Measurements from ENCODE around the gene KRT82. TPM values are rescaled to one million over a fixed set of nuclear protein-coding genes. Genes with fewer than 3 reads are reported as not detected.

KRT82 gene
- total and polyA plus RNA-seq, 4 donors, result not detected

GRCh38 chr12:52398176-52398575 is 8.0 kb downstream of the KRT82 start:
- no peaks in the 10 kb centered on the region for H3K27me3 ChIP-seq (ENCODE audit: control insufficient read depth in 4 of 4, insufficient read depth in 4 of 4, low read length in 3 of 4)
- H3K4me1 ChIP-seq (ENCODE audit: control insufficient read depth in 4 of 4, insufficient read depth in 4 of 4, low read length in 3 of 4), result no peaks in the 10 kb centered on the region
- no peak for TF ChIP-seq JUND (IDR thresholded peaks at IDR 0.05)
- TF ChIP-seq HNF4A (conservative IDR thresholded peaks at IDR 0.05), result no peak
- TF ChIP-seq NR2F2 (IDR thresholded peaks at IDR 0.05), result no peak
- TF ChIP-seq ZBTB33 (IDR thresholded peaks at IDR 0.05), result no peak
- TF ChIP-seq RXRA (IDR thresholded peaks at IDR 0.05), result no peak
- TF ChIP-seq SP1 (IDR thresholded peaks at IDR 0.05), result no peak
- TF ChIP-seq HNF4G (IDR thresholded peaks at IDR 0.05), result no peak
- TF ChIP-seq GABPA (IDR thresholded peaks at IDR 0.05 in 1 of 2, conservative IDR thresholded peaks at IDR 0.05 in 1 of 2), result no peak
- no peak for TF ChIP-seq TAF1 (conservative IDR thresholded peaks at IDR 0.05)
- no peak for TF ChIP-seq YY1 (IDR thresholded peaks at IDR 0.05)
- no peak for TF ChIP-seq REST (IDR thresholded peaks at IDR 0.05)
- TF ChIP-seq CTCF (IDR thresholded peaks at IDR 0.05; ENCODE audit: low read depth, low read length, missing input control), result no peak
- no peak for TF ChIP-seq ATF3 (IDR thresholded peaks at IDR 0.05)
- no peak for TF ChIP-seq EGR1 (IDR thresholded peaks at IDR 0.05; ENCODE audit: low read depth in 2 of 2)
- no peak overlapping the region for H3K9ac ChIP-seq (ENCODE audit: low read depth in 1 of 2, low read length in 2 of 2)
- DNase-seq (ENCODE audit: low spot score), result no peak
- no peak overlapping the region for H3K4me3 ChIP-seq (ENCODE audit: low read depth in 1 of 3, low read length in 3 of 3)
- 96% methylated on average over 1 of the region's 1 CpG for WGBS
- H3K9me3 ChIP-seq (ENCODE audit: control insufficient read depth in 4 of 4, low read length in 3 of 4), result no peaks in the 10 kb centered on the region
- no peak overlapping the region for H3K27ac ChIP-seq (ENCODE audit: low read depth in 1 of 2, low read length in 2 of 2)
- H3K36me3 ChIP-seq (ENCODE audit: control insufficient read depth in 4 of 4, insufficient read depth in 3 of 4, low read depth in 1 of 4, low read length in 3 of 4), result no peaks in the 10 kb centered on the region

GRCh38 chr12:52396656-52397055 is 9.5 kb downstream of the KRT82 start:
- no peaks in the 10 kb centered on the region for H3K4me1 ChIP-seq (ENCODE audit: control insufficient read depth in 4 of 4, insufficient read depth in 4 of 4, low read length in 3 of 4)
- 84% methylated on average over 8 of the region's 8 CpGs for WGBS
- no peaks in the 10 kb centered on the region for H3K27me3 ChIP-seq (ENCODE audit: control insufficient read depth in 4 of 4, insufficient read depth in 4 of 4, low read length in 3 of 4)
- DNase-seq (ENCODE audit: low spot score), result no peak
- TF ChIP-seq FOXA1 (IDR thresholded peaks at IDR 0.05), result no peak
- TF ChIP-seq MAX (IDR thresholded peaks at IDR 0.05), result no peak
- TF ChIP-seq SP1 (IDR thresholded peaks at IDR 0.05), result no peak
- no peak for TF ChIP-seq TAF1 (conservative IDR thresholded peaks at IDR 0.05)
- no peak for TF ChIP-seq ATF3 (IDR thresholded peaks at IDR 0.05)
- no peak for TF ChIP-seq FOXA2 (IDR thresholded peaks at IDR 0.05)
- no peak for TF ChIP-seq NR2F2 (IDR thresholded peaks at IDR 0.05)
- no peak for TF ChIP-seq RAD21 (IDR thresholded peaks at IDR 0.05)
- no peak for TF ChIP-seq JUND (IDR thresholded peaks at IDR 0.05)
- no peak for TF ChIP-seq YY1 (IDR thresholded peaks at IDR 0.05)
- TF ChIP-seq ZBTB33 (IDR thresholded peaks at IDR 0.05), result no peak
- TF ChIP-seq HNF4G (IDR thresholded peaks at IDR 0.05), result no peak
- H3K27ac ChIP-seq (ENCODE audit: low read depth in 1 of 2, low read length in 2 of 2), result no peak overlapping the region
- H3K9ac ChIP-seq (ENCODE audit: low read depth in 1 of 2, low read length in 2 of 2), result no peak overlapping the region
- H3K36me3 ChIP-seq (ENCODE audit: control insufficient read depth in 4 of 4, insufficient read depth in 3 of 4, low read depth in 1 of 4, low read length in 3 of 4), result no peaks in the 10 kb centered on the region
- H3K9me3 ChIP-seq (ENCODE audit: control insufficient read depth in 4 of 4, low read length in 3 of 4), result no peaks in the 10 kb centered on the region
- no peak overlapping the region for H3K4me3 ChIP-seq (ENCODE audit: low read depth in 1 of 3, low read length in 3 of 3)

Data from liver (tissue), 9 donors.